ENCODE results near the gene STIMATE. TPM values are rescaled to one million over a fixed set of nuclear protein-coding genes. Genes with fewer than 3 reads are reported as not detected.

The STIMATE gene
- total RNA-seq, 4 donors from 2014 or later: 12.7 to 20.7 (median 16.1) TPM

DNA sequence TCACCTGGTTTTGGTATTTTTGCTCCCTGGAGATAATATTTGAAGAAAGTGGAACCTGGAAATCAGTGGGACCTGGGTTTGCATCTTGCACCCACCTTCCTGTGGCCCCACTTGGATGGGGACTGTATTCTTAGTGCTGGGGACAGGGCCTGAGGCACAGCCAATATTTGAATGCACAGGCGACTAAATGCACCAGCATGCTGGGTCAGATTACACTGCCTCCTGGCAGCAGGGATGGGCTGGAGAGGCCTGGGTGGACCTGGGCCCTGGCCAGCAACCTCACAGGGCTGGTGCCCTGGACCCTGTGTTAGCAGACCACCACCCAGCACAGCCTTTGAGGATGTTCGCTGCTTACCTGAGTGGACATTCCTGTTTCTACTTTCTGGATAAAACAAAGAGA lies 77.4 kb downstream of the STIMATE start:
- 84 to 91% methylated on average over 2 of the region's 2 CpGs for WGBS, 2 donors
- no peak overlapping the region for H3K4me3 ChIP-seq (ENCODE audit: low read depth, poor library complexity, severe bottlenecking)
- TF ChIP-seq, protein P1, sequence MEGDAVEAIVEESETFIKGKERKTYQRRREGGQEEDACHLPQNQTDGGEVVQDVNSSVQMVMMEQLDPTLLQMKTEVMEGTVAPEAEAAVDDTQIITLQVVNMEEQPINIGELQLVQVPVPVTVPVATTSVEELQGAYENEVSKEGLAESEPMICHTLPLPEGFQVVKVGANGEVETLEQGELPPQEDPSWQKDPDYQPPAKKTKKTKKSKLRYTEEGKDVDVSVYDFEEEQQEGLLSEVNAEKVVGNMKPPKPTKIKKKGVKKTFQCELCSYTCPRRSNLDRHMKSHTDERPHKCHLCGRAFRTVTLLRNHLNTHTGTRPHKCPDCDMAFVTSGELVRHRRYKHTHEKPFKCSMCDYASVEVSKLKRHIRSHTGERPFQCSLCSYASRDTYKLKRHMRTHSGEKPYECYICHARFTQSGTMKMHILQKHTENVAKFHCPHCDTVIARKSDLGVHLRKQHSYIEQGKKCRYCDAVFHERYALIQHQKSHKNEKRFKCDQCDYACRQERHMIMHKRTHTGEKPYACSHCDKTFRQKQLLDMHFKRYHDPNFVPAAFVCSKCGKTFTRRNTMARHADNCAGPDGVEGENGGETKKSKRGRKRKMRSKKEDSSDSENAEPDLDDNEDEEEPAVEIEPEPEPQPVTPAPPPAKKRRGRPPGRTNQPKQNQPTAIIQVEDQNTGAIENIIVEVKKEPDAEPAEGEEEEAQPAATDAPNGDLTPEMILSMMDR (IDR thresholded peaks at IDR 0.05): no peak
- no peak for TF ChIP-seq POLR2A (IDR thresholded peaks at IDR 0.05)
- intact Hi-C loops (cut with DNase I; ENCODE audit: low total_unique reads): no loop called here
- DNase-seq (ENCODE audit: low spot score in 2 of 2): no peak

DNA sequence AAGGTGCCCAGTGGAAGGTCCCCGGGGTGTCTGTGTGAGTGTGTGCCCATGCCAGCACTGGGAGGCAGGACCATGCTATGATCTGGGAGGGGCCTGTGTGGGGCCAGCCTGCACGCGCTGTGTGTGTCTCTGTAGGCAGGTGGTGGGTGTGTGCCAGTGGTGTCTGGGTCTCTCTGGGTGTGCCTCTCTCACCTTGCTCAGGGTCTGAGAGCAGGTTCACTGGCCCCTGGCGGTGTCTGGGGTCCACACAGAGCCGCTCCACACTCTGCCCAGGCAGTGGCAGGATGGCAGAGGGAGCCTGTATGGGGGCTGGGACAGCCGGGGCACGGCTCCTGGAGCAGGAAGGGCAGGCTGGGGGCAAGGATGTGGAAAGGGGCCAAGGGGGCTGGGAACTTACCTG lies 79.5 kb downstream of the STIMATE start:
- TF ChIP-seq, protein P1 (IDR thresholded peaks at IDR 0.05): no peak
- no peak for TF ChIP-seq POLR2A (IDR thresholded peaks at IDR 0.05)
- intact Hi-C loops (cut with DNase I; ENCODE audit: low total_unique reads): no loop called here
- WGBS, 2 donors: 94 to 97% methylated on average over 5 to 7 of the region's 7 CpGs
- DNase-seq (ENCODE audit: low spot score in 2 of 2): no peak
- H3K4me3 ChIP-seq (ENCODE audit: low read depth, poor library complexity, severe bottlenecking): no peak overlapping the region

DNA sequence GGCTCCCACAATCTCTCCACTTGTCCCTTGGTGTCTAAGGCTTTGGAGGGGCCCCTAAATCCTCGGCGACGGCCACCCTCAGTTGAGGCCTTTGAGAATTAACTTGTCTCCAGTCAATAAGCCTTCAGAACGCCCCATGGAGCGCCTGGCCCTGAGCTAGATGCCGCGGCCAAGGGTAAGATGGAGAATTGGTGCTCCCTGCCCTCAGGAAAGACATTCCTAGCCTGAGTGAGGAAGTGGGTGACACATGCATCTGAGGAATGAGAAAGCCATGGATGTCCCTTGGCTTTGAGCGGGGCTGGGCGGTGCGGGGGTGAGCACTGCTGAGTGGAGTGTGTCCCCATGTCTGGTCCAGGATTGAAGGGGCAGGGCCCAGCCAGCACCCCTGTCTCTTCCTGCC lies 80.1 kb downstream of the STIMATE start:
- WGBS, 2 donors: 94 to 97% methylated on average over 10 of the region's 10 CpGs
- H3K4me3 ChIP-seq (ENCODE audit: low read depth, poor library complexity, severe bottlenecking): no peak overlapping the region
- no peak for DNase-seq (ENCODE audit: low spot score in 2 of 2)
- intact Hi-C loops (cut with DNase I; ENCODE audit: low total_unique reads): no loop called here
- TF ChIP-seq POLR2A (IDR thresholded peaks at IDR 0.05): no peak
- TF ChIP-seq, protein P1 (IDR thresholded peaks at IDR 0.05): no peak

DNA sequence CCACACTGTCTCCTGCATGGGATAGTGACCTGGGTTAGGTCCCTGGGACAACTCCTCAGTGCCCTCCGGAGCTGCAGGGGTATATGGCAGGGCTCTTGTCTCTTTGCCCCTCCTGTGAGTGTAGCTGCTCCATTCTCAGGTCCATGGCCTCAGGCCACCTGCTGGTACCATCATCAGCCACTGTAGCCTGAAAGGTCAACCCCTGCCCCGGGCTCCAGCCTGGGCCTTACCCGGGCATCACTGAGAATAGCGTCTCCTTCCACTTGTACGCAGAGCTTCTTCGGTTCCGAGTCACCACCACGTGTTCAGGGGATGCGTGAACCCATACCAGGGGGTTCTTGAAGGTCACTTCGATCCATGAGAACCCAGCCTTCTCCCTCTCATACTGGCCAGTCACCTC lies 80.7 kb downstream of the STIMATE start:
- DNase-seq (ENCODE audit: low spot score in 2 of 2): no peak
- no peak overlapping the region for H3K4me3 ChIP-seq (ENCODE audit: low read depth, poor library complexity, severe bottlenecking)
- intact Hi-C loops (cut with DNase I; ENCODE audit: low total_unique reads): no loop called here
- TF ChIP-seq, protein P1 (IDR thresholded peaks at IDR 0.05): no peak
- no peak for TF ChIP-seq POLR2A (IDR thresholded peaks at IDR 0.05)
- 84 to 96% methylated on average over 9 to 10 of the region's 10 CpGs for WGBS, 2 donors

DNA sequence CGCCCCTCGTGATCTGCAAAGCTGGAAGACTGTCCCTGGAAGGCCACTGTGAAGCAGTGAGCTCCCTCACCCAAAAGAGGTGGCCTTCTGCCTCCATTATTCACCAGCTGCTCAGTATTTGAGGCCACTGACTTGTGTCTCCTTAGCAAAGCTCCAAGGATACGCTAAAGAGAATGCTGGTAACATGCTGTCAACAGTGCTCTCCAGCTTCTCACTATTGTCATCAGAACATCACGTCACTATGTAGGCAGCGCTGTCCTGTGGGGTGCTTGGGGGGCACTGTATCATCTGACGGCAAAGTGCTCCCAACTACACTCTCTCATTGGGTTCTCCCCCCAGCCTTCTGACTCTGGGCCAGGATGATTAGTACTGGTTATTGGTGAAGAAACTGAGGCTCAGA lies 81.1 kb downstream of the STIMATE start:
- no peak overlapping the region for H3K4me3 ChIP-seq (ENCODE audit: low read depth, poor library complexity, severe bottlenecking)
- DNase-seq (ENCODE audit: low spot score in 2 of 2): no peak
- intact Hi-C loops (cut with DNase I; ENCODE audit: low total_unique reads): no loop called here
- WGBS, 2 donors: 92 to 95% methylated on average over 6 of the region's 6 CpGs
- TF ChIP-seq POLR2A (IDR thresholded peaks at IDR 0.05): no peak
- TF ChIP-seq, protein P1 (IDR thresholded peaks at IDR 0.05): no peak

DNA sequence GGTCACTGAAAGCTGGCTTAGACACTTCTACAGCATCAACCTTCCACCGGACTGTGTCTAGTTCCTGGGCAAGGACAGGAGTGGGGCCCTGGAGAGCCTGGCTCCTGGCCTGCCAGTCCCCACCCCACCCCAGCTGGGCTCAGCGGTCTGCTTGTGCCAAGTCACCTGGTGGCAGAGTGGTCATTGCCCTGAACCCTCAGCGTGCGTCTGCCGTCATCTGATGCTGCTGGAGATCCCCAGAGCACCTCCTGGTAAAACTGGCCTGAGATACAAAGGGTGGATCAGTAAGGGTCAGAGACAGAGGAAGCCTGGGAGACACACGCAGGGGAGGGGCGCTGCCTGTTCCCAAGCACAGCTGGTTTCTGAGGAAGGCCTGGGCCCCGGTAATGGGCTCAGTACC lies 83.5 kb downstream of the STIMATE start:
- WGBS, 2 donors: 87 to 91% methylated on average over 3 to 8 of the region's 8 CpGs
- intact Hi-C loops (cut with DNase I; ENCODE audit: low total_unique reads): no loop called here

More for the DNA sequence above, 83.5 kb downstream of the STIMATE start:
- no peak for DNase-seq (ENCODE audit: low spot score in 2 of 2)
- TF ChIP-seq, protein P1 (IDR thresholded peaks at IDR 0.05): no peak
- TF ChIP-seq POLR2A (IDR thresholded peaks at IDR 0.05): no peak
- H3K4me3 ChIP-seq (ENCODE audit: low read depth, poor library complexity, severe bottlenecking): no peak overlapping the region

All from lower leg skin (tissue), 4 donors.